GM12878 (cell line): Measurements from ENCODE around the gene SYNDIG1. TPM values are rescaled to one million over a fixed set of nuclear protein-coding genes. Genes with fewer than 3 reads are reported as not detected.

ENCODE experiments used
- ATAC-seq: fragments of 200-7000 bp; cut with Tn5 transposase; 3 replicates; pipeline ENCODE4 v1.9.1; 2020; ENCODE audit warnings: mild to moderate bottlenecking, moderate library complexity
- BruUV-seq: library from RNA; stranded (reverse); fragments of 400-500 nt; replicated peaks from 2 replicates; lab custom pipeline; 2021; lab: Mats Ljungman, UMichigan
- CTCF ChIA-PET: fragments of 300-600 bp; sonication (Branson Sonifier 250); formaldehyde crosslinking; extraction: SDS; loops from one replicate; lab custom pipeline; 2021; ENCODE audit warnings: inconsistent platforms; lab: Yijun Ruan, JAX
- POLR2A ChIA-PET: fragments of 350-600 bp; formaldehyde crosslinking; extraction: SDS; loops from one replicate; lab custom pipeline; 2021; ENCODE audit warnings: inconsistent platforms; lab: Charles Lee
- RAD21 ChIA-PET: fragments of 300-600 bp; sonication (Branson Sonifier 250); formaldehyde crosslinking; loops from one replicate; lab custom pipeline; 2023; ENCODE audit warnings: antibody characterized with exemption; ENCODE audit not compliant: unreplicated experiment; lab: Charles Lee
- SMC1A ChIA-PET: fragments of 300-600 bp; sonication (Branson Sonifier 250); formaldehyde crosslinking; loops from one replicate; lab custom pipeline; 2023; ENCODE audit not compliant: unreplicated experiment, uncharacterized antibody; lab: Charles Lee
- DNase-seq: peaks from one replicate; pipeline ENCODE4 v3.0.0-alpha.2; 2011; ENCODE audit warnings: low read depth, low spot score
- FAIRE-seq: peaks from 3 replicates; lab custom pipeline; 2011; peaks lifted over from hg19 to GRCh38; lab: Jason Lieb, UNC
- H2AFZ ChIP-seq: 2 replicates; pipeline ENCODE4 v1.6.0; 2011; ENCODE audit warnings: low read depth, low read length, control low read depth; ENCODE audit not compliant: control insufficient read depth
- H3K27ac ChIP-seq: 2 replicates; pipeline ENCODE4 v1.5.1; 2011; ENCODE audit warnings: control low read depth; ENCODE audit not compliant: control insufficient read depth, insufficient read depth
- H3K27me3 ChIP-seq, 2 experiments: replicated peaks in 1 of 2; 2 replicates each; pipeline versions ENCODE4 v1.6.0 to v1.6.1; 2011; ENCODE audit warnings: low read length in 1 of 2; ENCODE audit not compliant: control insufficient read depth in 2 of 2, insufficient read depth in 2 of 2
- H3K36me3 ChIP-seq, 2 experiments: 2 replicates each; pipeline ENCODE4 v1.5.1; 2011; ENCODE audit warnings: low read length in 1 of 2; ENCODE audit not compliant: control insufficient read depth in 2 of 2, insufficient read depth in 2 of 2
- H3K4me1 ChIP-seq: 2 replicates; pipeline ENCODE4 v1.6.1; 2011; ENCODE audit warnings: mild to moderate bottlenecking, low read length, moderate library complexity, mixed read lengths; ENCODE audit not compliant: control insufficient read depth, insufficient read depth
- H3K4me2 ChIP-seq: 2 replicates; pipeline ENCODE4 v1.6.0; 2011; ENCODE audit warnings: control low read depth; ENCODE audit not compliant: control insufficient read depth, insufficient read depth
- H3K4me3 ChIP-seq: fragments of 200-600 bp; sonication (generic); 2 replicates; pipeline ENCODE4 v1.5.1; 2016
- H3K79me2 ChIP-seq: 2 replicates; pipeline ENCODE4 v1.6.0; 2011; ENCODE audit warnings: low read length; ENCODE audit not compliant: control insufficient read depth, insufficient read depth
- H3K9ac ChIP-seq: 2 replicates; pipeline ENCODE4 v1.8.0; 2011; ENCODE audit warnings: low read length, control low read depth, mixed read lengths; ENCODE audit not compliant: control insufficient read depth, insufficient read depth
- H3K9me3 ChIP-seq: replicated peaks from 3 replicates; pipeline ENCODE4 v1.5.1; 2011; ENCODE audit warnings: mild to moderate bottlenecking, low read length; ENCODE audit not compliant: control insufficient read depth, insufficient read depth
- H4K20me1 ChIP-seq: 2 replicates; pipeline ENCODE4 v1.6.0; 2011; ENCODE audit not compliant: control insufficient read depth, insufficient read depth
- CBX3 ChIP-seq: fragments of 200-600 bp; sonication (generic); IDR thresholded peaks from 2 replicates; pipeline ENCODE4 v1.6.1; 2016; ENCODE audit warnings: low read depth, borderline replicate concordance
- MYB ChIP-seq: fragments of 150-350 bp; IDR thresholded peaks from 2 replicates; pipeline ENCODE4 v1.6.1; 2014; ENCODE audit warnings: mild to moderate bottlenecking, low read depth, low read length, borderline replicate concordance
- TAF1 ChIP-seq: IDR thresholded peaks from 2 replicates; pipeline ENCODE4 v1.6.1; 2011; ENCODE audit warnings: mild to moderate bottlenecking, low read depth, low read length, borderline replicate concordance
- TARDBP ChIP-seq: IDR thresholded peaks from 2 replicates; pipeline ENCODE4 v1.6.1; 2016; ENCODE audit warnings: borderline replicate concordance
- WGBS: methylation state at CpG from one replicate; pipeline ENCODE4 v1.1.6; 2016; ENCODE audit warnings: low lambda C conversion rate; ENCODE audit not compliant: insufficient replicate concordance, insufficient coverage; ENCODE audit errors: missing lambda C conversion rate; 5-methylcytosine and 5-hydroxymethylcytosine counted together
- in situ Hi-C: fragments of 300-500 bp; cut with MboI; formaldehyde crosslinking; loops from 9 replicates; pipeline ENCODE4 v1.14.3; 2018; ENCODE audit warnings: mixed read lengths
- intact Hi-C: fragments of 100-400 bp; cut with micrococcal nuclease; formaldehyde crosslinking; loops from one replicate; pipeline ENCODE4 v1.14.2; 2022; ENCODE audit not compliant: unreplicated experiment
- polyA plus RNA-seq, 11 experiments: library from polyadenylated mRNA; depleted of rRNA in 4 of 11; unstranded in 6 of 11; stranded (reverse) in 5 of 11; fragments of >200 nt; fragmentation: Nextera tagmentation in 4 of 11; fragmentation: Illumina TruSeq in 1 of 11; extraction: Ambion mirVana in 4 of 11; extraction: Trizol in 1 of 11; gene quantifications; 1 replicate in 1 of 11; 2 replicates in 10 of 11; pipeline versions ENCODE4 v1.2.1 to v1.2.3, GENCODE V29; 2011 to 2016; ENCODE audit warnings: inconsistent platforms in 2 of 11, missing spikeins in 2 of 11, low read depth in 1 of 11
- total RNA-seq, 4 experiments: library from RNA; depleted of rRNA in 3 of 4; stranded (reverse); fragments of >200 nt in 3 of 4; fragmentation: Illumina TruSeq in 1 of 4; extraction: Trizol in 1 of 4; gene quantifications; 2 replicates each; pipeline versions ENCODE4 v1.2.1 to v1.2.3, GENCODE V29; 2013 to 2021
- TF ChIP-seq, protein P1 (sequence below): fragments of 450-650 bp; IDR thresholded peaks from 2 replicates; pipeline ENCODE4 v1.6.1; 2017; ENCODE audit warnings: mild to moderate bottlenecking, low read depth, inconsistent platforms; ENCODE audit not compliant: poor library complexity, severe bottlenecking
- TF ChIP-seq, protein P2 (sequence below): fragments of 450-650 bp; formaldehyde crosslinking; IDR thresholded peaks from 2 replicates; pipeline ENCODE4 v1.5.0; 2022; ENCODE audit warnings: mild to moderate bottlenecking, missing genetic modification characterization

The SYNDIG1 gene
- total and polyA plus RNA-seq, 10 of the 15 experiments (the other 5 are each of a cell fraction or from before 2014, with no cell fraction given), result not detected

DNA sequence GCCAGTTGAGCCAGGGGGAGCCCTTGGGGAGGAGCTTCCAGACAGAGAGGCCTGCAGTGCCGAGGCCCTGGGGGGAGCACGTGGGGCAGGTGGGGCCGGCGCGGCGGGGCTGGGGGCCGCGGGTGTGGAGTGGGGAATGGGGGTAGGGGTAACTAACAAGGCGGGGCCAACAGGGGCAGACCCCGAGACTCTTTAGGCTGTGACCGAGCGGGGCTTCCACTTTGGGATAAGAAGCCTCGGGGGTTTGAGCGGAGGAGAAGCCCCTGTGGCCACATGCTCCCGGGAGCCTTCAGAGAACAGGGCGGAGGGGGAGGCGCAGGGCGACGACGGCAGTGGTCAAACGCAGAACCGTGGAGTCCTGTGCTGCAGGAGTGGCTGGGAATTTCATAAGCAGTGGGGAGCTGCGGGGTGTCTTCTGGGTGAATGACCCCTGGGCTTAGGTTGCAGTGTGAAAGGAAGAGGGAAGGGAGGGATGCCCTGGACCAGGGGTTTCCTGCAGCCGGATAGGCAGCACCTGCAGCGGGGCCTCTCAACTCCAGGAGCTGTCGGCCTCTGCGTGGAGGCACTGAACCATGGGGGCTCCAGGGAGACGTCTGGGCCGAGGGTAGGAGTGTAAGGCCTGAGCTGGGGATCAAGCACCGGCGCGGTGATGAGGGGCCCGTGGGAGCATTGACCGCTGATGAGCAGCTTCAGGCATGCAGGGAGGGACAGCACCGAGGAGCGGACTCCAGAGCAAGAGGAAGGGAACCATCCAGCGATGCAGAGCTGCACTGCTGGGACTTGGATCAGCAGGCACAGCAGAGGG, 121.0 kb downstream of the SYNDIG1 start:
- H3K9ac ChIP-seq, result no peak overlapping the region
- RAD21 ChIA-PET, result no interaction called here
- ATAC-seq (no peak), DNase-seq (no peak), FAIRE-seq (no peak)
- no peaks in the 10 kb centered on the region for H3K79me2 ChIP-seq
- SMC1A ChIA-PET, result no interaction called here
- H3K36me3 ChIP-seq, result no peaks in the 10 kb centered on the region
- no TSS peak for BruUV-seq
- H3K27ac ChIP-seq, result no peak overlapping the region
- H3K9me3 ChIP-seq, result no peaks in the 10 kb centered on the region
- in situ Hi-C loops, result no loop called here
- H3K4me1 ChIP-seq, result no peaks in the 10 kb centered on the region
- CTCF ChIA-PET, result no interaction called here
- WGBS, result 69% methylated on average over 19 of the region's 37 CpGs
- no peak overlapping the region for H2AFZ ChIP-seq
- no peaks in the 10 kb centered on the region; the same call in 1 of the 2 replicates for H4K20me1 ChIP-seq
- TF ChIP-seq MYB (no peak), CBX3 (no peak), TAF1 (no peak), TARDBP (no peak)
- TF ChIP-seq, protein P1, sequence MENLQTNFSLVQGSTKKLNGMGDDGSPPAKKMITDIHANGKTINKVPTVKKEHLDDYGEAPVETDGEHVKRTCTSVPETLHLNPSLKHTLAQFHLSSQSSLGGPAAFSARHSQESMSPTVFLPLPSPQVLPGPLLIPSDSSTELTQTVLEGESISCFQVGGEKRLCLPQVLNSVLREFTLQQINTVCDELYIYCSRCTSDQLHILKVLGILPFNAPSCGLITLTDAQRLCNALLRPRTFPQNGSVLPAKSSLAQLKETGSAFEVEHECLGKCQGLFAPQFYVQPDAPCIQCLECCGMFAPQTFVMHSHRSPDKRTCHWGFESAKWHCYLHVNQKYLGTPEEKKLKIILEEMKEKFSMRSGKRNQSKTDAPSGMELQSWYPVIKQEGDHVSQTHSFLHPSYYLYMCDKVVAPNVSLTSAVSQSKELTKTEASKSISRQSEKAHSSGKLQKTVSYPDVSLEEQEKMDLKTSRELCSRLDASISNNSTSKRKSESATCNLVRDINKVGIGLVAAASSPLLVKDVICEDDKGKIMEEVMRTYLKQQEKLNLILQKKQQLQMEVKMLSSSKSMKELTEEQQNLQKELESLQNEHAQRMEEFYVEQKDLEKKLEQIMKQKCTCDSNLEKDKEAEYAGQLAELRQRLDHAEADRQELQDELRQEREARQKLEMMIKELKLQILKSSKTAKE, result no peak
- TF ChIP-seq, protein P2, sequence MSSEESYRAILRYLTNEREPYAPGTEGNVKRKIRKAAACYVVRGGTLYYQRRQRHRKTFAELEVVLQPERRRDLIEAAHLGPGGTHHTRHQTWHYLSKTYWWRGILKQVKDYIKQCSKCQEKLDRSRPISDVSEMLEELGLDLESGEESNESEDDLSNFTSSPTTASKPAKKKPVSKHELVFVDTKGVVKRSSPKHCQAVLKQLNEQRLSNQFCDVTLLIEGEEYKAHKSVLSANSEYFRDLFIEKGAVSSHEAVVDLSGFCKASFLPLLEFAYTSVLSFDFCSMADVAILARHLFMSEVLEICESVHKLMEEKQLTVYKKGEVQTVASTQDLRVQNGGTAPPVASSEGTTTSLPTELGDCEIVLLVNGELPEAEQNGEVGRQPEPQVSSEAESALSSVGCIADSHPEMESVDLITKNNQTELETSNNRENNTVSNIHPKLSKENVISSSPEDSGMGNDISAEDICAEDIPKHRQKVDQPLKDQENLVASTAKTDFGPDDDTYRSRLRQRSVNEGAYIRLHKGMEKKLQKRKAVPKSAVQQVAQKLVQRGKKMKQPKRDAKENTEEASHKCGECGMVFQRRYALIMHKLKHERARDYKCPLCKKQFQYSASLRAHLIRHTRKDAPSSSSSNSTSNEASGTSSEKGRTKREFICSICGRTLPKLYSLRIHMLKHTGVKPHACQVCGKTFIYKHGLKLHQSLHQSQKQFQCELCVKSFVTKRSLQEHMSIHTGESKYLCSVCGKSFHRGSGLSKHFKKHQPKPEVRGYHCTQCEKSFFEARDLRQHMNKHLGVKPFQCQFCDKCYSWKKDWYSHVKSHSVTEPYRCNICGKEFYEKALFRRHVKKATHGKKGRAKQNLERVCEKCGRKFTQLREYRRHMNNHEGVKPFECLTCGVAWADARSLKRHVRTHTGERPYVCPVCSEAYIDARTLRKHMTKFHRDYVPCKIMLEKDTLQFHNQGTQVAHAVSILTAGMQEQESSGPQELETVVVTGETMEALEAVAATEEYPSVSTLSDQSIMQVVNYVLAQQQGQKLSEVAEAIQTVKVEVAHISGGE, result no peak
- no peak overlapping the region for H3K4me2 ChIP-seq
- H3K4me3 ChIP-seq, result no peak overlapping the region
- H3K27me3 ChIP-seq, result no peaks in the 10 kb centered on the region; a peak in 1 of 4 replicates
- intact Hi-C loops, result no loop called here
- POLR2A ChIA-PET, result no interaction called here
